Heart right ventricle (tissue), 16 donors: ENCODE data around the gene POLR2J. TPM values are rescaled to one million over a fixed set of nuclear protein-coding genes. Genes with fewer than 3 reads are reported as not detected.

ENCODE experiments used
- ATAC-seq, 8 donors: fragments of 200-7000 bp; cut with Tn5 transposase; one replicate each; pipeline ENCODE4 v1.9.1; 2020; ENCODE audit warnings: mild to moderate bottlenecking in 8 of 8, moderate library complexity in 8 of 8, moderate number of reproducible peaks in 1 of 8
- DNase-seq, 2 donors: peaks; one replicate each; pipeline ENCODE4 v3.0.0-alpha.2; 2020
- H3K27ac ChIP-seq, 10 donors: fragments of 200-600 bp; sonication (generic) in 2 of 10; one replicate each; pipeline versions ENCODE4 v1.5.0 to v1.8.0; 2020 to 2022; ENCODE audit warnings: mild to moderate bottlenecking in 3 of 10
- H3K27me3 ChIP-seq, 7 donors: fragments of 200-600 bp; one replicate each; pipeline ENCODE4 v1.8.0; 2021 to 2022; ENCODE audit warnings: mild to moderate bottlenecking in 2 of 7
- H3K36me3 ChIP-seq, 9 donors: fragments of 200-600 bp; sonication (generic) in 1 of 9; one replicate each; pipeline versions ENCODE4 v1.5.0 to v1.8.0; 2020 to 2022; ENCODE audit warnings: mild to moderate bottlenecking in 2 of 9
- H3K4me1 ChIP-seq, 9 donors: fragments of 200-600 bp; sonication (generic) in 1 of 9; one replicate each; pipeline versions ENCODE4 v1.5.0 to v1.8.0; 2020 to 2022; ENCODE audit warnings: mild to moderate bottlenecking in 4 of 9
- H3K4me3 ChIP-seq, 10 donors: fragments of 200-600 bp; sonication (generic) in 2 of 10; one replicate each; pipeline versions ENCODE4 v1.5.0 to v1.8.0; 2020 to 2022; ENCODE audit warnings: mild to moderate bottlenecking in 7 of 10, moderate library complexity in 2 of 10
- H3K9me3 ChIP-seq, 11 donors: fragments of 200-600 bp in 10 of 11; sonication (generic) in 2 of 11; one replicate each; pipeline versions ENCODE4 v1.5.0 to v1.8.0; 2013 to 2022; ENCODE audit warnings: mild to moderate bottlenecking in 2 of 11, control low read depth in 1 of 11, moderate library complexity in 1 of 11
- CTCF ChIP-seq, 9 donors: fragments of 200-600 bp; sonication (generic) in 2 of 9; IDR thresholded peaks; one replicate each; pipeline versions ENCODE4 v1.5.0 to v1.8.0; 2021 to 2022; ENCODE audit warnings: antibody characterized with exemption in 9 of 9, mild to moderate bottlenecking in 5 of 9, moderate library complexity in 1 of 9
- WGBS, 2 donors: extraction: QIAGEN DNeasy Blood & Tissue Kit; methylation state at CpG; one replicate each; pipeline ENCODE4 v1.1.7; 2013; ENCODE audit warnings: inconsistent platforms in 1 of 2; 5-methylcytosine and 5-hydroxymethylcytosine counted together
- intact Hi-C, 10 donors: fragments of 100-400 bp; cut with DNase I; formaldehyde crosslinking; loops; one replicate each; pipeline versions ENCODE4 v1.11.1 to v1.14.2; 2022
- polyA plus RNA-seq, 2 donors: library from polyadenylated mRNA; stranded (reverse); fragments of 200-250 nt; gene quantifications; one replicate each; pipeline ENCODE4 v1.2.3, GENCODE V29; 2013
- total RNA-seq, 10 donors: library from RNA; stranded (reverse); fragmentation: NEBNext Ultra II Directional in 3 of 10; extraction: Animal tissue kit (Norgen Biotek cat#: 25700) in 3 of 10; gene quantifications; one replicate each; pipeline versions ENCODE4 v1.2.1 to v1.2.4, GENCODE V29; 2021 to 2023
- donor health status: Arrhythmogenic right ventricular cardiomyopathy.
- donor health status: ischemic (EF 13 %, LVEDD 7.1; RV severe dilation, severe dysfunction).
- donor health status: healthy with polysubstance abuse.
- donor health status: DM: no; HTN: yes; CAD: no.
- donor health status: DM: no; HTN: no; CAD: no.
- donor health status: ischemic (EF 25% LVEDD 6.9; RV normal size, moderate dysfunction).
- donor health status: ischemic (EF 25% LVEDD 5.7; RV mildly dilated, moderate dysfunction).
- donor health status: healthy.
- donor health status: DM: yes; HTN: yes; CAD: no.
- donor health status: Ischemic cardiomyopathy.
- donor health status: ischemic (EF 35%, LVEDD 5.7; RV mildly dilated, moderate dysfunction).
- donor health status: nonischemic (EF 11% LVEDD 7.7; RV severe dilation, severe dysfunction).
- donor health status: DM: yes; HTN: yes; CAD: no.
- donor health status: PGD.
- donor health status: ischemic (EF 29% LVEDD 5.4; RV normal size, mild dysfunction).
- donor health status: nonischemic (EF 23%, LVEDD 6.1; RV moderate dilation, normal function).

POLR2J gene
- total and polyA plus RNA-seq, 12 donors, result 40.1 to 228 (median 55.6) TPM

- intact Hi-C loops, result loop anchor here in 2 of 10 donors (5.0 to 10.0 kb wide), 3 partner anchors 55 to 185 kb away; partner anchors contain the start of gene SH2B2 (in 1 of the 2)
- ATAC-seq, result peak in 1 of 8 donors; percentile 12
- H3K36me3 ChIP-seq, result peaks cover 0 to 62% (median 3%) of the 10 kb centered on the region in 9 donors
Measured at GRCh38 chr7:102469972-102470825, 8.5 kb downstream of the POLR2J start.

GRCh38 chr7:102469351-102469971 is 9.3 kb downstream of the POLR2J start:
- no peak for TF ChIP-seq CTCF (IDR thresholded peaks at IDR 0.05)
- intact Hi-C loops, result loop anchor here in 2 of 10 donors (5.0 to 10.0 kb wide), 3 partner anchors 55 to 185 kb away; partner anchors contain the start of gene SH2B2 (in 1 of the 2)
- peaks cover 0 to 62% (median 3%) of the 10 kb centered on the region in 9 donors for H3K36me3 ChIP-seq

More at GRCh38 chr7:102469972-102470825, 8.5 kb downstream of the POLR2J start:
- H3K27ac ChIP-seq, result no peak overlapping the region
- peak in 1 of 2 donors; percentile 10 for DNase-seq
- peaks cover 4 to 15% (median 8%) of the 10 kb centered on the region in 9 donors for H3K4me1 ChIP-seq
- no peak overlapping the region for H3K4me3 ChIP-seq
- no peak for TF ChIP-seq CTCF (IDR thresholded peaks at IDR 0.05)
- no peaks in the 10 kb centered on the region for H3K9me3 ChIP-seq
- WGBS, 2 donors, result 78 to 87% methylated on average over 20 of the region's 20 CpGs
- no peaks in the 10 kb centered on the region for H3K27me3 ChIP-seq

GRCh38 chr7:102468478-102469350 is 10.0 kb downstream of the POLR2J start:
- Histone ChIP-seq H3K36me3 (peaks cover 0 to 57% (median 3%) of the 10 kb centered on the region in 9 donors), H3K4me3 (no peak overlapping the region), H3K9me3 (no peaks in the 10 kb centered on the region), H3K4me1 (peaks cover 4 to 23% (median 14%) of the 10 kb centered on the region in 9 donors), H3K27me3 (no peaks in the 10 kb centered on the region), H3K27ac (no peak overlapping the region)
- DNase-seq, result peak in 1 of 2 donors; percentile 12
- no peak for ATAC-seq
- intact Hi-C loops, result loop anchor here in 2 of 10 donors (5.0 to 10.0 kb wide), 3 partner anchors 54 to 184 kb away; partner anchors contain the start of gene SH2B2 (in 1 of the 2)
- TF ChIP-seq CTCF (IDR thresholded peaks at IDR 0.05), result no peak
- WGBS, 2 donors, result 83 to 87% methylated on average over 40 of the region's 40 CpGs

More at GRCh38 chr7:102469351-102469971, 9.3 kb downstream of the POLR2J start:
- WGBS, 2 donors, result 89% methylated on average over 24 of the region's 24 CpGs
- H3K4me1 ChIP-seq, result peaks cover 4 to 16% (median 8%) of the 10 kb centered on the region in 9 donors
- H3K27me3 ChIP-seq, result no peaks in the 10 kb centered on the region
- no peaks in the 10 kb centered on the region for H3K9me3 ChIP-seq
- no peak overlapping the region for H3K27ac ChIP-seq
- H3K4me3 ChIP-seq, result no peak overlapping the region
- ATAC-seq, result no peak
- no peak for DNase-seq
